ENCODE data around the gene SCAF8. TPM values are rescaled to one million over a fixed set of nuclear protein-coding genes. Genes with fewer than 3 reads are reported as not detected.
"Not testable (repeated sequence)": the region's sequence is repeated elsewhere in the genome, so short reads cannot be mapped to it uniquely, and the experiment has no call there.

The SCAF8 gene
- total and polyA plus RNA-seq, 2 donors: 21.1 to 97.9 TPM

DNA sequence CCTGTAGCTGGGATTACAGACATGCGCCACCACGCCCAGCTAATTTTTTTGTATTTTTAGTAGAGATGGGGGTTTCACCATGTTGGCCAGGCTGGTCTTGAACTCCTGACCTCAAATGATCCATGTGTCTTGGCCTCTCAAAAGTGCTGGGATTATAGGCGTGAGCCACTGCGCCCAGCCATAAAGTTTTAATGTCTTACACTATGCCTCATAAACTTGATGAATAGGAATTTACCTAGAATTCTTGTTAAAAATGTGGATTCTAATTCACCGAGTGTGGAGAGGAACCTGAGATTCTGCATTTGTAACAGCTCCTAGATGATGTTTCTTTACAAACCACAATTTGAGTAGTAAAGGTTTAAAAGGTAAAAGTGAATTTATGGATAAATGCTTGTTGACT is 45.9 kb downstream of the SCAF8 start:
- not testable (repeated sequence) for H3K4me1 ChIP-seq (ENCODE audit: insufficient read depth); H3K36me3 ChIP-seq (ENCODE audit: insufficient read depth); H3K4me3 ChIP-seq (ENCODE audit: low read depth, low read length); DNase-seq (ENCODE audit: extremely low spot score); H3K27ac ChIP-seq (ENCODE audit: low read depth)
- 66% methylated on average over 5 of the region's 5 CpGs for WGBS

DNA sequence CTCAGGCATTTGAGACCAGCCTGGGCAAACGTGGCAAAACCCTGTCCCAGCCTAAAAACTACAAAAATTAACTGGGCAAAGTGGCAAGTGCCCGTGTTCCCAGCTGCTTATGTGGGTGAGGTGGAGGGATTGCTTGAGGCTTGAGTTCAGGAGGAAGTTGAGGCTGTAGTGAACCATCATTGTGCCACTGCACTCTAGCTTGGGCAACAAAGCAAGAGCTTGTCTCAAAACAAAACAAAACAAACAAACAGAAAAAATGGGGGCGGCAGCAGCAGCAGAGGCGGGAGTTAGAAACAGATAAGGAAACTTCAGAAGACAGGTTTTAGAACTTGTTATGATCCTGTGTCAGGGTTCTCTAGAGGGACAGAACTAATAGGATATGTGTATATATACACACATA is 49.0 kb downstream of the SCAF8 start:
- H3K4me1 ChIP-seq (ENCODE audit: insufficient read depth): peaks cover 1% of the 10 kb centered on the region
- 87% methylated on average over 4 of the region's 4 CpGs for WGBS
- no peaks in the 10 kb centered on the region for H3K36me3 ChIP-seq (ENCODE audit: insufficient read depth)
- DNase-seq (ENCODE audit: extremely low spot score): no peak
- no peak overlapping the region for H3K27ac ChIP-seq (ENCODE audit: low read depth)
- no peak overlapping the region for H3K4me3 ChIP-seq (ENCODE audit: low read depth, low read length)

DNA sequence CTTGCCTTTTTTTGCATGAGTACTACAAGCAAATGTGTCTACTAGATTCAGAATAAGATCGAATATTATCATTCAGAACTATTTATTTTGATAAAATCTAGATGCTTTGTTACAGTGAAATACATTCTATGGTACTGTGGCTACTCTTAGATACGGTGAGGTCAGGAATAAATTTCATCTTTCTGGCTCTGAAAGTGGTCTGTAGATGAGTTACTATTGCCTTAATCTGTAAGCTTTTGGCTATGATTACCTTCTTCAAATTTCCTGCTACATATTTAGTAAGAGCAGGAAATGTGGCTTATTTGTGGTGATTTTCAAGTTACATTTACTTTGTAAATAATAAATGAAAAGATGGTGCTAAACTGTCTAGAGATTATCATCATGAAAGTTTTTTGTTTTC is 50.0 kb downstream of the SCAF8 start:
- peaks cover 2% of the 10 kb centered on the region for H3K36me3 ChIP-seq (ENCODE audit: insufficient read depth)
- WGBS: 88% methylated on average over 2 of the region's 2 CpGs

DNA sequence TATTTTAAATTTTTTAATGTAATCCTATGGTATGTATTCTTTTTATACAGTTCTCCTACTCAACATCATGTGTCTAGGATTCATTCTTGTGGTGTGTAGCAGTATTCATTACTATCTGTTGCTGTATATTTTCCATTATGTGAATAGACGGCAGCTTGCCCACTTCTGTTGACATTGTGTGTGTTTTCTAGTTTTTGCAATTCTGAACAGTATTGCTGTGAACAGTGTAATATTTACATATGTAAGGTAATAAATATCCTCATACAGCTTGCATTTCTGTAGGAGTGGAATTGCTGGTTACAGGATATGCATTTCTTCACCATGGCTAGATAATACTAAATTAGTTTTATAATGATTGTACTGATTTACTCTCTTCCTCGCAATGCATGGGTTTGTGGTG is 51.9 kb downstream of the SCAF8 start:
- H3K4me1 ChIP-seq (ENCODE audit: insufficient read depth): peaks cover 1% of the 10 kb centered on the region
- no peak overlapping the region for H3K27ac ChIP-seq (ENCODE audit: low read depth)
- 91% methylated on average over 2 of the region's 2 CpGs for WGBS
- H3K36me3 ChIP-seq (ENCODE audit: insufficient read depth): peaks cover 2% of the 10 kb centered on the region
- DNase-seq (ENCODE audit: extremely low spot score): no peak
- no peak overlapping the region for H3K4me3 ChIP-seq (ENCODE audit: low read depth, low read length)

More for the DNA sequence above, 50.0 kb downstream of the SCAF8 start:
- H3K4me1 ChIP-seq (ENCODE audit: insufficient read depth): peaks cover 1% of the 10 kb centered on the region
- H3K4me3 ChIP-seq (ENCODE audit: low read depth, low read length): no peak overlapping the region
- H3K27ac ChIP-seq (ENCODE audit: low read depth): no peak overlapping the region
- no peak for DNase-seq (ENCODE audit: extremely low spot score)

DNA sequence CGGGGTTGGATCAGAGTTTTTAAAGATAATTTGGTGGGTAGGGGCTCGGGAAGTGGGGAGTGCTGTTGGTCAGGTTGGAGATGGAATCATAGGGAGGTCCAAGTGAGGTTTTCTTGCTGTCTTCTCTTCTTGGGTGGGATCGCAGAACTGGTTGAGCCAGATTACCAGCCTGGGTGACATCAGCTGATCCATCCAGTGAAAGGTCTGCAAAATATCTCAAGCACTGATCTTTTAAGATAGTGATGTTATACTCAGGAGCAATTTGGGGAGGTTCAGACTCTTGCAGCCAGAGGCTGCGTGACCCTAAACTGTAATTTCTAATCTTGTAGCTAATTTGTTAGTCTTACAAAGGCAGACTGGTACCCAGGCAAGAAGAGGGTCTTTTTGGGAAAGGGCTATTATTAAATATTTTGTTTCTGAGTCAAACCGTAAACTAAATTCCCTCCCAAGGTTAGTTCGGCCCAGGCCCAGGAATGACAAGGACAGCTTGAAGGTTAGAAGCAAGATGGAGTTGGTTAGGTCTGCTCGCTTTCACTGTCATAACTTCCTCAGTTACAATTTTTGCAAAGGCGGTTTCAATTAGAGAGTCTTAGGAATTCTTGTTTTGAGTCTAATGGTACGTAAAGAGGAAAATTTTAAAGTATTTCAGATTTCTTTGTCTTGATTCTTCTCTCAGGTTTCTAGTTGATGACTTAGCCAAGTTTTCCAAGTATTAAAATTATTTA is 53.1 kb downstream of the SCAF8 start:
- peaks cover 1% of the 10 kb centered on the region for H3K4me1 ChIP-seq (ENCODE audit: insufficient read depth)
- H3K36me3 ChIP-seq (ENCODE audit: insufficient read depth): peaks cover 2% of the 10 kb centered on the region
- DNase-seq (ENCODE audit: extremely low spot score): no peak
- no peak overlapping the region for H3K27ac ChIP-seq (ENCODE audit: low read depth)
- 92% methylated on average over 9 of the region's 9 CpGs for WGBS
- no peak overlapping the region for H3K4me3 ChIP-seq (ENCODE audit: low read depth, low read length)

DNA sequence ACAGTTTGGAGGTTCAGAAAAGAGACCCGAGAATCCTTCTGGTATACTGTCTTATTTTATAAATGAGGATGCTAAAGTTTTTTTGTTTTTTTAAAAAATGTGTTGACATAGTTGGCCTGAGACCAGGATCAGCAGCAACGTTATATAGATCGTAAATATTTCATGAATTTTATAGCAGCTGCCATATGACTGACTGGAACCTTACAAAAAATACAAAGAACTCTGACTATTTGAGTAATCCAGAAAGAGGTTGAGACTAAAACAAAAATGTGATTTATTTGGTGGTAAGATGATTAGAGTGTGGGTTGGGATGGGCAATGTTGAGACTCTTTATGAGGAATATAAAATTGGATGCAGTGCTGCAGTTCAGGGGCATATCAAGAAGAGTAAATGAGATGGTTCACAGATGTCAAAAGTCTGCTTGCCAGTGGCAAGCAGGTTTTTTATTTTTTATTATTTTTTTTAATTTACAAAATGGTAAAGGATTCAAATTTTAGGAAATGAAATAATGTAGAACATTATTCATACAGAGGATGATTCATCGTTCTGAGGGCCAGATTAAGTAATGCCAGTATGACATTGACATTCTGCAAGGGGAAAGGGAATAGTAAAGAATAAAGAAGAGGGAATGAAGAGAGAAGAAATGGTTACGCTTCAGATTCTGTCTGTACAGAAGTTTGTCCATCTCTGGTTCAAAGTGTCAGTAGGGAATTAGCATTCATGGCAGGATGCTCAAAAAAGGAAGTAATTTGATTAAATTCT is 58.5 kb downstream of the SCAF8 start:
- H3K27ac ChIP-seq (ENCODE audit: low read depth): no peak overlapping the region
- 51% methylated on average over 5 of the region's 5 CpGs for WGBS
- H3K36me3 ChIP-seq (ENCODE audit: insufficient read depth): peaks cover 2% of the 10 kb centered on the region
- no peaks in the 10 kb centered on the region for H3K4me1 ChIP-seq (ENCODE audit: insufficient read depth)
- DNase-seq (ENCODE audit: extremely low spot score): no peak
- H3K4me3 ChIP-seq (ENCODE audit: low read depth, low read length): no peak overlapping the region

DNA sequence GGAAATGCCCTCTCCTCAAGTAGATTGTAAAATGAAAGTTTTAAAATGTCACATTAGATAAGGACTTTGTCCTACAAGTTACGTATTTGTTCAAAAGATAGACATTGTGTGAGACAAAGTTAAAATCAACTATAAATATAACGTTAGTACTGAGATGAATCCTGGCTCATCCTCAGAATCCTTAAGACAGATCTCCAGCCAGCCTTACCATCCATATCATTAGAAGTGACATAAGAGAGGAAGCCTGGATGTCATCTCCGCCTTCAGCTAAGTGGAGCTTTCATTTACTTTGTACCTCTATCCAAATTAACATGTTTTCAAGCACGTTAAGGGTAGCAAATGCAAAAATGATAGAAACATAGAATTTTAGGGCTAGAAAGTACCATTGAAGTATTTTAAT is 59.1 kb downstream of the SCAF8 start:
- 77% methylated on average over 4 of the region's 4 CpGs for WGBS
- DNase-seq (ENCODE audit: extremely low spot score): no peak
- Histone ChIP-seq H3K36me3 (ENCODE audit: insufficient read depth) (peaks cover 2% of the 10 kb centered on the region), H3K4me1 (ENCODE audit: insufficient read depth) (no peaks in the 10 kb centered on the region), H3K27ac (ENCODE audit: low read depth) (no peak overlapping the region), H3K4me3 (ENCODE audit: low read depth, low read length) (no peak overlapping the region)

DNA sequence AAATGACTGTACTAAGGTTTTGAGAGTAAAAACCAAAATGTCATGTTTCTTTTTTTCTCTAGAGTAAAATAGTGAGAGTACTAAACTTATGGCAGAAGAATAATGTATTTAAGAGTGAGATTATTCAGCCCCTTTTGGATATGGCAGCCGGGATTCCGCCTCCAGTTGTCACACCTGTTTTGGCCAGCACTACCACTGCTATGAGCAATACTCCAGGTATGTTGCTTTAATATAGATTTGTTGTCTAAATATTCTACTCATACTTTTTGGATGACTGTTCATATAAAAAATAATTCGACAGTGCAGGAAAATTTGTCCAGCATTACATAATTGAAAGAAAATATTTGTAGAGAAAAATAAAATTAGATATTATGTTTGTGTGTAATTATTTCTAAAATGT is 59.5 kb downstream of the SCAF8 start:
- no peak overlapping the region for H3K4me3 ChIP-seq (ENCODE audit: low read depth, low read length)

DNA sequence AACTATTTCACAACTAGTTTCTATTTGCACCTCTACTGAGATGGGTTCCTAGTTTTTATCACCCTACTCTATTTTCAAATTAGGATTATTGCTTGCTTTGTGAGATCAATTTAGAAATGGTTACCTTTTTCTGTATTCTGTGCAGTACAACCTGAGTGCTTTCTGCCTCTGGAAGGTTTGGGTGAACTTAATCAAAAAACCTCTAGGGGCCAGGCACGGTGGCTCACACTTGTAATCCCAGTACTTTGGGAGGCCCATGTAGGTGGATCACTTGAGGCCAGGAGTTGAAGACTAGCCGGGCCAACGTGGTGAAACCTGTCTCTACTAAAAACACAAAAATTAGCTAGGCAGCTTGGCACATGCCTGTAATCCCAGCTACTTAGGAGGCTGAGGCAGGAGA is 63.3 kb downstream of the SCAF8 start:
- 92% methylated on average over 3 of the region's 3 CpGs for WGBS
- H3K4me3 ChIP-seq (ENCODE audit: low read depth, low read length): no peak overlapping the region
- H3K36me3 ChIP-seq (ENCODE audit: insufficient read depth): no peaks in the 10 kb centered on the region
- H3K27ac ChIP-seq (ENCODE audit: low read depth): no peak overlapping the region
- H3K4me1 ChIP-seq (ENCODE audit: insufficient read depth): no peaks in the 10 kb centered on the region
- no peak for DNase-seq (ENCODE audit: extremely low spot score)

More for the DNA sequence above, 59.5 kb downstream of the SCAF8 start:
- Histone ChIP-seq H3K4me1 (ENCODE audit: insufficient read depth) (no peaks in the 10 kb centered on the region), H3K27ac (ENCODE audit: low read depth) (no peak overlapping the region), H3K36me3 (ENCODE audit: insufficient read depth) (peaks cover 2% of the 10 kb centered on the region)
- WGBS: 85% methylated on average over 3 of the region's 3 CpGs
- no peak for DNase-seq (ENCODE audit: extremely low spot score)

DNA sequence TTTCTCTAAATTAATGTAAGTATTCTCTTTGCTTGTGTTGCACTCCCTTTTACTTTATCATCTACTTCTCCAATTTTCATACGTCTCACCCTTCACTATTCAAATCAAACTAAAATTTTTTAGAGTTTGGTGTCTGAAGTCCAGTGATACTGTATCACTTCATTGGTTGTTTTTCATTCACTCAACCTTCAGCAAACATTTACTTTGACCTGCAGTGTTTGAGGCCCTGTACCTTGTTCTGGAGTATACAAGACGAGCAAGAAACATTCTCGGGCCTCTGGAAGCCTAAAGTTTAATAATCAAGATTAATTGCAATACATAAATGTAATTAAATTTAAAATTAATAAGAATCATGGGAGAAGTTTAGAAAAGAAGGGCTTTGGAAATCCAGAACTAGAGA is 64.6 kb downstream of the SCAF8 start:
- WGBS: 95% methylated on average over 3 of the region's 3 CpGs
- no peak for DNase-seq (ENCODE audit: extremely low spot score)
- peaks cover 3% of the 10 kb centered on the region for H3K36me3 ChIP-seq (ENCODE audit: insufficient read depth)
- no peaks in the 10 kb centered on the region for H3K4me1 ChIP-seq (ENCODE audit: insufficient read depth)
- no peak overlapping the region for H3K27ac ChIP-seq (ENCODE audit: low read depth)
- H3K4me3 ChIP-seq (ENCODE audit: low read depth, low read length): no peak overlapping the region

DNA sequence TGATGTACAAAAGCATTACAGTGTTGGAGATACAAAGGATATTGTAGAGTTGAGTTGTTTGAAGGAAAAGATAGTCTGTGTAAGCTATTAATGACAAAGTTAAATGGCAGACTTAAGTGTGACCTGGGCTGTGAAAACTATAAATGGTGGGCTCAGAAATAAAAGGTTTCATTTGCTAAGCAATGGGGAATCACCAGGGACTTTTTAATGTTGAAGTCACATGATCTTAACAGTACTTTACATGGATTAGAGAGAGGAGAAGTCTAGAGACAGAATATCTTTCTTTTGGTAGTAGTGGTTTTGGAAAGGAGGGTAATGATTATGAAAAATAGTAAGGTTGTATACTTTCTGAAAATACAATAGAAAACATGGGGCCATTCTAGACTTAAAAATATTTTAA is 67.1 kb downstream of the SCAF8 start:
- Histone ChIP-seq H3K36me3 (ENCODE audit: insufficient read depth) (peaks cover 3% of the 10 kb centered on the region), H3K4me3 (ENCODE audit: low read depth, low read length) (no peak overlapping the region), H3K27ac (ENCODE audit: low read depth) (no peak overlapping the region), H3K4me1 (ENCODE audit: insufficient read depth) (no peaks in the 10 kb centered on the region)
- DNase-seq (ENCODE audit: extremely low spot score): no peak

DNA sequence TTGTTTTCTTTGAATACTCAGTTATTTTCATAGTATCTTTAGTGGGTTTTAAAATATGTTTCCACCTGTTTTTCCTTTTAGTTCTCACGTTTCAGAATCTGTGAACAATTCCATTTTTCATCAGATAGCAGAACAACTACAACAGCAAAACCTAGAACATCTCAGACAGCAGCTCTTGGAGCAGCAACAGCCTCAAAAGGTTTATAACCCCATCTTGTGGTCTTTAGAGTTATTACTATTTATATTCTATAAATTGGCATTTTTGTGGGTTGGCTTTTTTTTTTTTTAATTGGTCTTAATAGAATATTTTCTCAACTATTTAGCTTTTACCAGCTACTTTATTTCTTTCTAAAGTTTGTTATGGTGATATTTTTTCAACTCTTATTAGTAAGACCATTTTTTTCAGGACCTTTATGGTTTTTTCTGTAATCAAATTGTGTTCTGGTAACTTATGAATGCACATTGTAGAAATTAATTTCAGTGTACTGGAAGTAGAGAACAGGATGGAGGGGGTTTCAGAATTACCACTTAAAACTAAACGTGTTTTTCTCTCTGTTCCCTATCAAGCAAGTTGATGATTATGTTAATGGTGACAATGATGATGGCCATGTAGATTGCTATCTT is 72.2 kb downstream of the SCAF8 start:
- H3K4me3 ChIP-seq (ENCODE audit: low read depth, low read length): no peak overlapping the region
- DNase-seq (ENCODE audit: extremely low spot score): peak; percentile 11
- peaks cover 4% of the 10 kb centered on the region for H3K36me3 ChIP-seq (ENCODE audit: insufficient read depth)
- no peaks in the 10 kb centered on the region for H3K4me1 ChIP-seq (ENCODE audit: insufficient read depth)
- H3K27ac ChIP-seq (ENCODE audit: low read depth): no peak overlapping the region
- 27% methylated on average over 2 of the region's 2 CpGs for WGBS

DNA sequence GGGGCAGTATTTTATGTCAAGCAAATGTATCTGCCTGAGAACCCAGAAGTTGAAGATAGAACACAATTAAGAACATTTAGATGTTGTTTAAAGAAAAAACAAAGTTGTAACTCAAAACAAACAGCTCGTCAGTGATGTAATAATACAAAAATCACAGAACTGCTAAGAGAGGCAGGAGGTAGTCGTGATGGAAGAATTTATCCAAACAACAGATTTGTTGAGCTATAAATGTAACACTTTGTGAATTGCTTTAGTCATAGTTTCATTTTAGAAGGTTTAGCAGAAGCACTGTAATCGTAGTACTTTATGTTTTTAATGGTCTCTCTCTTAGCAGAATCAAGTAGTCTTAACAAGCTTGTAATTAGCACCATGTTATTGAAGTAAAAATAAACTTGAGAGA is 73.6 kb downstream of the SCAF8 start:
- Histone ChIP-seq H3K36me3 (ENCODE audit: insufficient read depth) (peaks cover 6% of the 10 kb centered on the region), H3K4me3 (ENCODE audit: low read depth, low read length) (no peak overlapping the region), H3K27ac (ENCODE audit: low read depth) (no peak overlapping the region), H3K4me1 (ENCODE audit: insufficient read depth) (no peaks in the 10 kb centered on the region)
- 59% methylated on average over 3 of the region's 3 CpGs for WGBS
- DNase-seq (ENCODE audit: extremely low spot score): no peak

DNA sequence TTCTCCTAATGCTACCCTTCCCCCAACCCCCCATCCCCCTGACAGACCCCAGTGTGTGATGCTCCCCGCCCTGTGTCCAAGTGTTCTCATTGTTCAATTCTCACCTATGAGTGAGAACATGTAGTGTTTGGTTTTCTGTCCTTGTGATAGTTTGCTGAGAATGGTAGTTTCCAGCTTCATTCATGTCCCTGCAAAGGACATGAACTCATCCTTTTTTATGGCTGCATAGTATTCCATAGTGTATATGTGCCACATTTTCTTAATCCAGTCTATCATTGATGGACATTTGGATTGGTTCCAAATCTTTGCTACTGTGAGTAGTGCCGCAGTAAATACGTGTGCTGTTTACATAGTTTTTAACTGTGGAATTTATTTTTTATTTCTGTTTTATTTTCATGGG is 78.4 kb downstream of the SCAF8 start:
- not testable (repeated sequence) for H3K4me1 ChIP-seq (ENCODE audit: insufficient read depth); H3K4me3 ChIP-seq (ENCODE audit: low read depth, low read length); H3K27ac ChIP-seq (ENCODE audit: low read depth); DNase-seq (ENCODE audit: extremely low spot score); H3K36me3 ChIP-seq (ENCODE audit: insufficient read depth)
- WGBS: 93% methylated on average over 3 of the region's 3 CpGs

Data from urinary bladder (tissue), 4 donors.